NCI-H82 treated with DMSO at 0.1 percent for 48 hours (cell line): Measurements from ENCODE around the gene ADCY4.

Source experiments
- DNase-seq: peaks from one replicate; lab custom pipeline; 2025; ENCODE audit not compliant: unreplicated experiment; lab: John Stamatoyannopoulos, UW

ADCY4 gene

DNA sequence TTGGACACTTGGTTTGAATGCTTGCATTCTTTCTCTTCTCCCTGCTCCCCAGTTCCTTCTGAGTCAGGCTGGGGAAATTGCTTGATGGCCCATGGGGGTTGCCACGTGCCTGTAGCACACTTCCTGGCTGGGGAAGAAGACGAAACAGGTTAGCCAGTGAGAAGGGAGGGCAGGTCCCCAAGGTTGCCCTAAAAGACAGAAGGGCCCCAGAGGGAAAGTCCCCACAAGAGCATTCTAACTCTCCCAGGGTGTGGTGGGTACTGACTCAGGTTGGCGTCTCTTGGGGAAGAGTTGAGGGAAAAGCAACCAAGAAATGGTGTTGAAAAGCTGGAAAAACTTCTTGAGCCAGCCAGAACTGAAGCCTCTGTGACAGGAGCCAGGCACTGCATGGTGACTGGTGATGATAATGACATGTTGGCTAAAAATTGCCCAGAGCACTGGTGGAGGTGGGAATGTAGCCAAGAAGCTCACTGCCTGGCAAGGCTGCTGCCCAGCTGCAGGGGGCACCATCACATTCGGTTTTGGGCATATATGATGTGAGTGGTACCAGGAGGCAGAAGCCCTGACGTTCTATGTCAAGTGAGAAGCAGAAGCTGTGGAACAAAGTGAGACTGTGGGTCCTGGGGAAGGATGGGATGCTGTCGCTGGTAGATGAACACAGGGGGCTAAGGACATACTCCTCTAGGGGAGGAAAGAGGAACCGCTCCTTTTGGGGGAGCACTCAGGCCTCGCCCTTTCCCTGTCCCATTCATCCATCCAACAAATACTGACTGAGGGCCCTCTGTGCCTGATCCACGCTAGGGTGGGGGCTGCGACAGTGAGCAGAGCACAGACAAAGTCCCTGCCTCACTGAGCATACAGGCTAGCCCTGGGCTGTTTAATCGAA is 55.3 kb downstream of the ADCY4 start:
- DNase-seq: no peak

DNA sequence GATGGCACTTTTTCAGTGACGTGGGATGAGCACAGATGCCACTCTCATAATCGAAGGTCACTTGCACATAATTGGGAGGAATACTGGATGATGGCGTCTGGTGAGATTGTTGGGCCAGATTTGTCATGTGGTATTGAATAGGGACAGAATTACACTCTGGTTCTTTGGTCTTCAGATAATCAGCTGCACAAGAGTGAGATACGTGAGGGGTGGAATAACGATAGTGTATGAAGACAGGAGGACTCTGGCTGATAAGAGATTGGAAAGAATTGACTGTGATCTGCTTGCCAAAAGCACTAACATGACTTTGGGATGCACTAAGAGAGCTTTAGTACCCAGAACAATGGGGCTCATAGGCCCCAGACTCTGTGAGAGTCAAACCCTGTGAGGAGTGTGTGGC is 56.4 kb downstream of the ADCY4 start:
- no peak for DNase-seq

GRCh38 chr14:24277606-24278321 is 57.1 kb downstream of the ADCY4 start:
- no peak for DNase-seq

DNA sequence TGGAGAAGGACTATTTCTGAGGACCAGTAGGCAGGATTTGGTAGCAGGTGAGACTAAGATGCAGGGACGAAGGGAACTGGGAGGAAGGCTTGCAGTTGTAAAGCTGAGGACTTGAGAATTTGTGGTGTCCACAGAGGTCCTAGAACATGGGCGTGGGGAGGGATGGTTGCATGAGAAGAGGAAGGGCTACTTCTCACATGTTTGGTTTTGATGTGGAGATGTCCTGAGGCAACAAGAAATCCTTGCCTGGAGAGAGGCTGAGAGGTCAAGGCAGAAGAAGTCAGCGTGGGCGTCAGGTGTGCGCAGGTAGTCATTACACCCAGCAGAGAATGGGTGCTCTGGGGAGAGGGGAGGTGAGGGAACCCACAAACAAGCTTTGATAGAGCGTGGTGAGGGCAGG is 57.8 kb downstream of the ADCY4 start:
- DNase-seq: no peak

- no peak for DNase-seq
Observed at GRCh38 chr14:24274101-24274543, 60.7 kb downstream of the ADCY4 start.

GRCh38 chr14:24273422-24273998 is 61.4 kb downstream of the ADCY4 start:
- no peak for DNase-seq

GRCh38 chr14:24272467-24272866 is 62.4 kb downstream of the ADCY4 start:
- DNase-seq: no peak

DNA sequence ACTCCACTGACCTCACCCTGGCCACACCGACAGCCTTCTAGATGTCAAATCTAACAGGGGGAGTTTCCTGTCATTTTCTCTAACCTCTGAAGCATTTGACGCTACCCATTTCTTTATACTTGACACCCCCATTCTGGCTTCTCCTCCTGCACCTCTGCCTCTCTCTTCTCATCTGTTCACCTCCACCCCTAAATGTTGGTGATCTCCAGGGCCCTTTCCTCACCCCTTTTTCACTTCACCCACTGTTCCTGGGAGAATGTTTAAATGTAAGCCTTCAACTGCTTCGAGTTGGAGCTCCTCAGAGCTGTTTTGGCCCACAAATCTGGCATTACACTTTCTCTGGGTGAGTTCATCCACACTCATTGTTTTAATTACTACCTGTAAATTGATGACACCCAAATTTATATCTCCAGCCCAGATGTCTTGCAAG is 63.0 kb downstream of the ADCY4 start:
- no peak for DNase-seq

DNA sequence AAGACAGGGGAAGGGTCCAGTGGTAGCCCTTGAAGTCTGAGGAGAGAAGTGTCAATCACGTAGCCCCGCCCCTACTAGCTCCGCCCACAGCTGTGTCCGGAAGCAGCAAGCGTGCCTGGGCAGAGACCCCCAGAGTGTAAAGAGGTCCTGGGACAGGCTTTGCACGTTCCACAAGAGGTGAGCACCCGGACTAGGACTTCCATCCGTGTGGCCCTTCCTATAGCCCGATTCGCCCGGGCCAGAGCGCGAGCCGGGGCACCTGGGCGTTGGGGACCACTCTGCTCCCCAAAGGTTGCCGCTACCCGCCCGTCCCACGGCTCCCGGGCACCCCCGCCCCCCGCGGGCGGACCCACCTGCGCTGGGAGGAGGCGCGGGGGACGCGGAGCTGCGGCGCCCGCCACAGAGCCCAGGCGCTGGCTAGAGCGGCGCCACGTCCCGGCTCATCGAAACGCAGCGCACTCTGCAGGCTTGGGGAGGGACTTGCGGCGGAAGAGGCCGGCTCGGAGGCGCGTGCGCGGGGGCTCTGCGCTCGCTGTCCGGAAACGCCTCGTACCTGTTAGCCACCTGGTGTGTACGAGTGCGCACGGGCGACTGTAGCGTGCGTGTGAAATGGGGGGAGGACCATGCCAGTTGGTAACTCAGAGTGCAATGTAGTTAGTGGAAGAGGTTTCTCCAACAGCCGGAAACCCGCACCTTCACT is 63.6 kb downstream of the ADCY4 start, which contains the start of gene RABGGTA:
Gene RABGGTA, minus strand, starts transcription at position 464 of the 700 bp plus-strand sequence. CDS start 482 bp downstream, outside the sequence.
- DNase-seq: peak; percentile 63

- no peak for DNase-seq
Observed at GRCh38 chr14:24270537-24271133, 64.2 kb downstream of the ADCY4 start.

GRCh38 chr14:24269910-24270536 is 64.8 kb downstream of the ADCY4 start:
- DNase-seq: no peak

- DNase-seq: no peak
Observed at GRCh38 chr14:24269368-24269767, 65.5 kb downstream of the ADCY4 start.
